ENCODE data around the gene PXK.

- no peak for TF ChIP-seq CTCF (IDR thresholded peaks at IDR 0.05)
- TF ChIP-seq POLR2A (IDR thresholded peaks at IDR 0.05; ENCODE audit: low read depth) = no peak
These were observed 140.6 kb downstream of the PXK start for GRCh38 chr3:58473275-58473674.
